Kidney (tissue), 14 donors: Measurements from ENCODE around the gene ITGB1BP1. TPM values are rescaled to one million over a fixed set of nuclear protein-coding genes. Genes with fewer than 3 reads are reported as not detected.
A peak's percentile ranks its signal among the peaks of the same experiment; 100 is the strongest.
"Not testable (repeated sequence)": the region's sequence is repeated elsewhere in the genome, so short reads cannot be mapped to it uniquely, and the experiment has no call there.

ENCODE experiments used
- DNase-seq, 5 donors: peaks; one replicate each; pipeline ENCODE4 v3.0.0-alpha.2; 2013 to 2020
- FAIRE-seq: peaks from 2 replicates; lab custom pipeline; 2012; peaks lifted over from hg19 to GRCh38; lab: Jason Lieb, UNC
- H3K27ac ChIP-seq, 2 donors: one replicate each; pipeline ENCODE4 v1.7.0; 2013; ENCODE audit warnings: low read depth in 2 of 2, low read length in 2 of 2, inconsistent platforms in 1 of 2
- H3K27me3 ChIP-seq: one replicate; pipeline ENCODE4 v1.7.1; 2013; ENCODE audit warnings: low read length, inconsistent platforms; ENCODE audit not compliant: control insufficient read depth, insufficient read depth
- H3K36me3 ChIP-seq, 3 donors: one replicate each; pipeline versions ENCODE4 v1.7.0 to v1.7.1; 2013; ENCODE audit warnings: low read length in 3 of 3, control low read depth in 1 of 3, inconsistent platforms in 1 of 3; ENCODE audit not compliant: insufficient read depth in 3 of 3, control insufficient read depth in 2 of 3
- H3K4me1 ChIP-seq, 3 donors: one replicate each; pipeline versions ENCODE4 v1.7.0 to v1.7.1; 2013; ENCODE audit warnings: low read length in 3 of 3, inconsistent platforms in 1 of 3, low read depth in 1 of 3; ENCODE audit not compliant: control insufficient read depth in 2 of 3, insufficient read depth in 2 of 3
- H3K4me3 ChIP-seq, 3 donors: one replicate each; pipeline versions ENCODE4 v1.7.0 to v1.8.1; 2013; ENCODE audit warnings: low read length in 3 of 3, control low read depth in 1 of 3, inconsistent platforms in 1 of 3
- H3K9ac ChIP-seq, 3 donors: one replicate each; pipeline versions ENCODE4 v1.7.0 to v1.7.1; 2013; ENCODE audit warnings: low read length in 3 of 3, control low read depth in 1 of 3, inconsistent platforms in 1 of 3
- H3K9me3 ChIP-seq, 3 donors: one replicate each; pipeline versions ENCODE4 v1.7.0 to v1.7.1; 2013; ENCODE audit warnings: low read length in 3 of 3, control low read depth in 1 of 3, inconsistent platforms in 1 of 3; ENCODE audit not compliant: control insufficient read depth in 2 of 3, insufficient read depth in 1 of 3
- intact Hi-C: fragments of 100-400 bp; cut with DNase I; formaldehyde crosslinking; loops from one replicate; pipeline ENCODE4 v1.11.1; 2022
- polyA plus RNA-seq: library from polyadenylated mRNA; stranded (reverse); fragments of 350-450 nt; fragmentation: Illumina TruSeq; extraction: RNeasy Lipid Tissue Mini Kit (QIAGEN cat#74804); gene quantifications from one replicate; pipeline ENCODE4 v1.2.3, GENCODE V29; 2014; ENCODE audit warnings: low read depth, low replicate concordance; ENCODE audit not compliant: insufficient read depth
- total RNA-seq: library from RNA; stranded (reverse); fragmentation: NEBNext Ultra II Directional; extraction: Animal tissue kit (Norgen Biotek cat#: 25700); gene quantifications from one replicate; pipeline ENCODE4 v1.2.1, GENCODE V29; 2021
- TF ChIP-seq, protein P1 (sequence below): IDR thresholded peaks from 3 replicates; pipeline ENCODE4 v1.5.1; 2012; ENCODE audit warnings: mild to moderate bottlenecking, moderate library complexity, borderline replicate concordance; ENCODE audit not compliant: insufficient read depth; ENCODE audit errors: extremely low read depth
- donor health status: control.
- donor health status: control.
- donor health status: control.
- donor health status: control.
- donor health status: control.
- donor health status: DM: yes; HTN: yes; CAD: no.
- donor health status: Normal renal cell carcinoma (clear cell type).

ITGB1BP1 gene
- total and polyA plus RNA-seq, 2 donors from 2014 or later: 67.1 to 164 TPM

DNA sequence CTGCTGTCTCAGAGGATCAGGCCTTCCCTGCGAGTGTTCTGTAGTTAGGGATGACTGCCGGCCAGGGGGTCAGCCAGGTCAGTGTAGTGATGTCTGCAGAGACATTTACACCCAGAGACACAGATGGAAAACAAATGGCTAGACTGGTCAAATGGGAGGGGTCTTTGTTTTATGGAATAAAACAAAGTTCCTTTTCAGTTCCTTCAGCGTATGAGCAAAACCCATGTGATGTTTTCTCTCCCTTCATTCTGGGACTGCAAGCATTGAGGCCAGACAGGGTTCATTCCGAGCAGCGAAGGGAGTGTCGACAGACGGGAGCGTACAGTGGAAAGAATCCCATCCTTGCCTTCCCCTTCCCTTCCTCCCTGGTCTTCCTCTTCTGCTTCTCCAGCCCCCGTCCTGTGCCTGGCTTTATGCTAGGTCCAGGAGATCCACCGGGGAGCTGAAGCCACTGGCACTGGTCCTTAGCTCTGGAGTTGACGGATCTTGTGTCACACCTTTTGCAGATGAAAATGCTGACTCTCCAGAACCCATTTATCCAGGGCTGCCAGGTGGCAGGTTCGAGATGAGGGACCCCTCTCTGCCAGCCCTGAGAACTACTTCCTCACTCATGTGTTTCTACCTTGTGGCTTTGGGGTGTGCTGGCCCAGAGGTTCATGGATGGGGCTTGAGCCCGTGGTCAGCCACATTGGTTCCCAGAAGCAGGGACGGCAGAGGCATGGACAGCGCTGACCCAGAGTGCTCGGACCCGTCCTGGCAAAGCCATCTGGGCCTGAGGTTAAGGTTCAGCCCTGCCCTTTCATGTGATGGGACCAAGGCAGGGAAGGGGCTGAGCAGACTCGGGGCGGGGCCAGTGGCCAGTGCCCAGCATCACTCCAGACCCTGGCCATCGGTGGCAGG is 24.2 kb downstream of the ITGB1BP1 start:
- intact Hi-C loops: no loop called here
- Histone ChIP-seq H3K9me3 (no peaks in the 10 kb centered on the region), H3K27ac (peak overlapping the region in 1 of 2 donors; percentile 18), H3K27me3 (no peaks in the 10 kb centered on the region), H3K4me1 (peaks cover 0 to 9% (median 6%) of the 10 kb centered on the region in 3 donors), H3K9ac (no peak overlapping the region), H3K36me3 (peaks cover 0 to 26% (median 11%) of the 10 kb centered on the region in 3 donors), H3K4me3 (no peak overlapping the region)
- TF ChIP-seq, protein P1, sequence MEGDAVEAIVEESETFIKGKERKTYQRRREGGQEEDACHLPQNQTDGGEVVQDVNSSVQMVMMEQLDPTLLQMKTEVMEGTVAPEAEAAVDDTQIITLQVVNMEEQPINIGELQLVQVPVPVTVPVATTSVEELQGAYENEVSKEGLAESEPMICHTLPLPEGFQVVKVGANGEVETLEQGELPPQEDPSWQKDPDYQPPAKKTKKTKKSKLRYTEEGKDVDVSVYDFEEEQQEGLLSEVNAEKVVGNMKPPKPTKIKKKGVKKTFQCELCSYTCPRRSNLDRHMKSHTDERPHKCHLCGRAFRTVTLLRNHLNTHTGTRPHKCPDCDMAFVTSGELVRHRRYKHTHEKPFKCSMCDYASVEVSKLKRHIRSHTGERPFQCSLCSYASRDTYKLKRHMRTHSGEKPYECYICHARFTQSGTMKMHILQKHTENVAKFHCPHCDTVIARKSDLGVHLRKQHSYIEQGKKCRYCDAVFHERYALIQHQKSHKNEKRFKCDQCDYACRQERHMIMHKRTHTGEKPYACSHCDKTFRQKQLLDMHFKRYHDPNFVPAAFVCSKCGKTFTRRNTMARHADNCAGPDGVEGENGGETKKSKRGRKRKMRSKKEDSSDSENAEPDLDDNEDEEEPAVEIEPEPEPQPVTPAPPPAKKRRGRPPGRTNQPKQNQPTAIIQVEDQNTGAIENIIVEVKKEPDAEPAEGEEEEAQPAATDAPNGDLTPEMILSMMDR: no peak
- DNase-seq (peak; percentile 38 to 88 (median 53)), FAIRE-seq (no peak)

DNA sequence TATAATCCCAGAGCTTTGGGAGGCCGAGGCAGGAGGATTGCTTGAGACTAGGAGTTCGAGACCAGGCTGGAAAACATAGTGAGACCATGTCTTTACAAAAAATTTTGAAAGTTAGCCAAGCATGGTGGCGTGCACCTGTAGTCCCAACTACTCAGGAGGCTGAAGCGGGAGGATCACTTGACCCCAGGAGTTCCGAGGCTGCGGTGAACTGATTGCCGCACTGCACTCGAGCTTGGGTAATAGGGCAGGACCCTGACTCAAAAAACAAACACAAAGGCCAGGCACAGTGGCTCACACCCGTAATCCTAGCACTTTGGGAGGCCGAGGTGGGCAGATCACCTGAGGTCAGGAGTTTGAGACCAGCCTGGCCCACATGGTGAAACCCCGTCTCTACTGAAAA is 25.1 kb downstream of the ITGB1BP1 start:
- FAIRE-seq, H3K9ac ChIP-seq, intact Hi-C loops, H3K27ac ChIP-seq, H3K4me3 ChIP-seq, H3K27me3 ChIP-seq, H3K9me3 ChIP-seq, H3K4me1 ChIP-seq: not testable (repeated sequence)
- peak in 1 of 5 donors; percentile 27 for DNase-seq
- H3K36me3 ChIP-seq: peaks cover 0 to 31% (median 11%) of the 10 kb centered on the region in 3 donors

DNA sequence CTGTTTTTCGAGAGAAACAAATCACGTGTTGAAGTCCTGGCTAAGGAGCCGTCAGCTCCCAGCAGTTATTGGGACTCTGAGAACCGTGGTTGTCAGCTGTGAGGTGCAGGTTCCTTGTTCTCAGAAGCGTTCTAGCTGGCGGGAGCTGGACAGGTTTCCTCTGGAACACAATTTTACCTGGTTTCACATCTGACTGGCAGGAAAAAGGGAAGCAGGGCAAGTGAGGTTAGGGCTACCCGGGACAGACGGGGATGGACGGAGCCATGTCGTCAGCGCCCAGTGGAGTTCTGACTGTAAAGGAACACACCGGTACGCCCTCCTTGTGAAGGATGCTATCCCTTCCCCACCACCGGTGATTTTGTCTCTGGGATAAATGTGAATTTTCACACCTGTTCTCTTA is 26.1 kb downstream of the ITGB1BP1 start:
- H3K27ac ChIP-seq: no peak overlapping the region
- no peaks in the 10 kb centered on the region for H3K9me3 ChIP-seq
- H3K36me3 ChIP-seq: peaks cover 0 to 25% (median 8%) of the 10 kb centered on the region in 3 donors
- peaks cover 0 to 12% (median 4%) of the 10 kb centered on the region in 3 donors for H3K4me1 ChIP-seq
- no peak overlapping the region for H3K4me3 ChIP-seq
- no peaks in the 10 kb centered on the region for H3K27me3 ChIP-seq
- FAIRE-seq (no peak), DNase-seq (peak in 1 of 5 donors; percentile 11)
- intact Hi-C loops: no loop called here
- H3K9ac ChIP-seq: no peak overlapping the region
- TF ChIP-seq, protein P1: no peak

DNA sequence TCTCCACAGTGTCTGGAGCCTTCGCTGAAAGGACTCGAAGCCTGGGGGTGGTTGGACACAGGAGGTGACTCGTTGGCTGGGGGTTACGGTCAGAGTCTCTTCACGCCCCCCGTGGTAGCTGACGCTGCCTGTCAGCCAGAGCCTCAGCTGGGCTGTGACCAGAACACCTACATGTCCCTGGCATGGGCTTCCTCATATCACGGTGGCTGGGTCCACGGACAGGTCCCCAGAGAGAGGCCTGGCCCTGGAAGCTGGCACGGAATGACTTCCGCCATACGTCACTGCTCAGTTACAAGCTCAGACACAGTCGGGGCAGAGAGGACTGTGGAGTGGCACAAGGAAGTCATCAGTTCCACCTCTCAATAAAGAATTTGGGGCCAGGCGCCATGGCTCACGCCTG is 28.5 kb downstream of the ITGB1BP1 start:
- FAIRE-seq (no peak), DNase-seq (peak in 1 of 5 donors; percentile 25)
- Histone ChIP-seq H3K27ac (no peak overlapping the region), H3K9ac (no peak overlapping the region), H3K9me3 (no peaks in the 10 kb centered on the region), H3K4me1 (peaks cover 0 to 12% (median 4%) of the 10 kb centered on the region in 3 donors), H3K36me3 (peaks cover 0 to 23% (median 9%) of the 10 kb centered on the region in 3 donors), H3K4me3 (no peak overlapping the region), H3K27me3 (no peaks in the 10 kb centered on the region)
- intact Hi-C loops: no loop called here
- TF ChIP-seq, protein P1: no peak
